GM21717 (cell line): ENCODE measurements around the gene DOCK3.

Experiments used
- ATAC-seq: cut with Tn5 transposase; IDR thresholded peaks from one replicate; pipeline ENCODE4 v1.9.1; 2021; ENCODE audit warnings: mild to moderate bottlenecking, moderate library complexity; ENCODE audit not compliant: unreplicated experiment

The DOCK3 gene, protein sequence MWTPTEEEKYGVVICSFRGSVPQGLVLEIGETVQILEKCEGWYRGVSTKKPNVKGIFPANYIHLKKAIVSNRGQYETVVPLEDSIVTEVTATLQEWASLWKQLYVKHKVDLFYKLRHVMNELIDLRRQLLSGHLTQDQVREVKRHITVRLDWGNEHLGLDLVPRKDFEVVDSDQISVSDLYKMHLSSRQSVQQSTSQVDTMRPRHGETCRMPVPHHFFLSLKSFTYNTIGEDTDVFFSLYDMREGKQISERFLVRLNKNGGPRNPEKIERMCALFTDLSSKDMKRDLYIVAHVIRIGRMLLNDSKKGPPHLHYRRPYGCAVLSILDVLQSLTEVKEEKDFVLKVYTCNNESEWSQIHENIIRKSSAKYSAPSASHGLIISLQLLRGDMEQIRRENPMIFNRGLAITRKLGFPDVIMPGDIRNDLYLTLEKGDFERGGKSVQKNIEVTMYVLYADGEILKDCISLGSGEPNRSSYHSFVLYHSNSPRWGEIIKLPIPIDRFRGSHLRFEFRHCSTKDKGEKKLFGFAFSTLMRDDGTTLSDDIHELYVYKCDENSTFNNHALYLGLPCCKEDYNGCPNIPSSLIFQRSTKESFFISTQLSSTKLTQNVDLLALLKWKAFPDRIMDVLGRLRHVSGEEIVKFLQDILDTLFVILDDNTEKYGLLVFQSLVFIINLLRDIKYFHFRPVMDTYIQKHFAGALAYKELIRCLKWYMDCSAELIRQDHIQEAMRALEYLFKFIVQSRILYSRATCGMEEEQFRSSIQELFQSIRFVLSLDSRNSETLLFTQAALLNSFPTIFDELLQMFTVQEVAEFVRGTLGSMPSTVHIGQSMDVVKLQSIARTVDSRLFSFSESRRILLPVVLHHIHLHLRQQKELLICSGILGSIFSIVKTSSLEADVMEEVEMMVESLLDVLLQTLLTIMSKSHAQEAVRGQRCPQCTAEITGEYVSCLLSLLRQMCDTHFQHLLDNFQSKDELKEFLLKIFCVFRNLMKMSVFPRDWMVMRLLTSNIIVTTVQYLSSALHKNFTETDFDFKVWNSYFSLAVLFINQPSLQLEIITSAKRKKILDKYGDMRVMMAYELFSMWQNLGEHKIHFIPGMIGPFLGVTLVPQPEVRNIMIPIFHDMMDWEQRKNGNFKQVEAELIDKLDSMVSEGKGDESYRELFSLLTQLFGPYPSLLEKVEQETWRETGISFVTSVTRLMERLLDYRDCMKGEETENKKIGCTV (N-terminal part only)

DNA sequence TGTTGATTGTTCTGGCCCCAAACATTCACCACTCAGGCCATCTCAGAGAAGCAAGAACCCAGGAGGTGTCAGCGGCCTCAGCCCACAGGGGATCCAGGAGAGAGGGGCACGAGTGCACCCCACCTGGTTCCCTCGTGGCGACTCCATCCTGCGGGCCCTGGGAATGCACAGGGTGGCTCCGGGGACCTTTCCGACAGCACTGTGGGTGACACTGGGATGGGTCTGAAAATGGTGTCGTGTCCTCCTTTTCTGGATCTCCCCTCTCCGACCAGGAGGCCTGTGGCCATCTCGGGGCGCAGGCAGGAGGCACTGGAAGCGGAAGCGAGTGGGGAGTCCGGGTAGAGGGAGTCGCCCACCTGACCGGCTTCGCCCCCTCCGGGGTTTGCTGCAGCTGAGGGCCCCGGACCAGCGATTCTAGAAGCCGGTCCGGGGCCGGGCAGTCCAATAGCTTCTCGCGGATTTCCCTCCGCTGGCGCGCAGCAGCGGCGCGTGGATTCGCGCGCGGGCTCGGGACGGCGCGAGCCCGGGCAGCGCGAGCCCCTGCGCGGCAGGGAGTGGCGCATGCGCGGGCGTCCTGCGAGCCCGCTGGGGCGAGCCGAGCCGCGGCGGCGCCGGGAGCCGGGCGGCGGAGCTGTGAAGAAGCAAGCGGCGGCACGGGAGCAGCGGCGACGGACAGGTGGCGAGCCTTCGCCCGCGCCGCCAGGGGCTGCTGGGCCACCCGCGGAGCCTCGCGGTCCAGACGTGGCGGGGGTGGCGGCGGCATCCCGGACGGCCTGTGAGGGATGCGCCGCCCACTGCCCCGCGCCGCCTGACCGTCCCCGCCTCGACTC, at the start of gene DOCK3:
TSS of gene DOCK3 (plus strand) at position 579 of the 830 bp plus-strand sequence. CDS start 337 bp downstream, outside the sequence.
- no peak for ATAC-seq

DNA sequence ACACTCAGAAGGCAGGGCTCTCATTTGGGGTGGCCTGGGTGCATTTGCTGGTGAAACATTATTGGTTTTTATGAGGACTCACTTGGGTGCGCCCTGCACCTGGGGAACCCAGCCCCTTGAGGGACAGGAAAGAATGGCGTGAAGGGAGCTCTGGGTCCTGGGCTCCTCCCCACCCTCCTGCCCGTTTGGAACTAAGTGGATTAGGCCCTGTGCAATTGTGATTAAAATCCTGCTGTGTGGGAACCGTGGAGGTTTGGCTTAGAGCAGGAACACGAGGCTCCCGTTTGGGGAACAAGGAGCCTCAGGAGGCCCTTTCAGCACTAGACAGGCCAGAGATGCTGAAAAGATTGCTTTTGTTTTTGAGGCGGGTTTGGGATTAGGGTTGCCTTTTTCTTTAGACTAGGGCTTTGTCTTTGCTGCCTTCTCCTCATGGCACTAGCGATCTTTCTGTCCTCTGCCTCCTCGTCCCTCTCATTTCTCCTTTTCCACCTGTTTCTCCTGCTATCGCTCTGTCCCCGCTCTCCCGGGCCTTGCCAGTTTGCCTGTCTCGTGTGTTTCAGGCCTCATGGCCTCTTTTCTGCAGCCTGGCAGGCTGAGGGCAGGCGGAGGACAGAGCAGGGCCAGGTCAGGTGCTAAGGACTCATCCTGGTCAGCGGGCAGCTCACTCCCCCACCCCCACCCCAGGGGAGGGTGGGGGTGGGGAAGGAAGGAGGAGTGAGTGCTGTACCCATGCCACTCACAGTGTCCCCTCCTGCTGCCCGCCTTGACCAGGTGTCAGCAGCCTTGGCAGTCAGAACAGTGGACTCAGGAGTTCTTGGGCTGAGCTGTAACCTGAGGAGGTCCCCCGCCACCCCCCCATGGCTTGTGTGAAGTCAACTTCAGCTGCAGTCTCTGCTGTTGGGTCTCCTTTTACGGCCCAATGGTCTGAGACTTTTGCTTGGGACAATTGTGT, 49.2 kb upstream of the DOCK3 start:
- no peak for ATAC-seq

DNA sequence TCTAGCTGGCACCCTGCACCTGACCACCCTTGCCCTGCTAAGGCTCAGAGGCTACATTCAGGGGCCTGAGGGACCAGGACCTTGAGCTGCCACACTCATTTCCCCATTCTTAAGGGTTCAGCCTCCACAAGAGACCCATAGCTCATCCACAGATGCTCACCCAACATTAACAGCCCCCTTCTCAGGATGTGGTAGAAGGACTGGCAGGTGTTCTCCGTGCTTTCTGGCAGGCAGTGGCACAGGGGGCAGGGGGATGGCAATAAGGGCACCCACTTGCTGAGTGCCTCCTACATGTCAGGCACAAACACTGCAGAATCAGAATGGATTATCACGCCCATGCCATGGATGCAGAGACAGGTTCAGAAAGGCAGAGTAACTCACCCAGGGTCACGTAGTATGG, 48.3 kb upstream of the DOCK3 start:
- ATAC-seq = no peak

DNA sequence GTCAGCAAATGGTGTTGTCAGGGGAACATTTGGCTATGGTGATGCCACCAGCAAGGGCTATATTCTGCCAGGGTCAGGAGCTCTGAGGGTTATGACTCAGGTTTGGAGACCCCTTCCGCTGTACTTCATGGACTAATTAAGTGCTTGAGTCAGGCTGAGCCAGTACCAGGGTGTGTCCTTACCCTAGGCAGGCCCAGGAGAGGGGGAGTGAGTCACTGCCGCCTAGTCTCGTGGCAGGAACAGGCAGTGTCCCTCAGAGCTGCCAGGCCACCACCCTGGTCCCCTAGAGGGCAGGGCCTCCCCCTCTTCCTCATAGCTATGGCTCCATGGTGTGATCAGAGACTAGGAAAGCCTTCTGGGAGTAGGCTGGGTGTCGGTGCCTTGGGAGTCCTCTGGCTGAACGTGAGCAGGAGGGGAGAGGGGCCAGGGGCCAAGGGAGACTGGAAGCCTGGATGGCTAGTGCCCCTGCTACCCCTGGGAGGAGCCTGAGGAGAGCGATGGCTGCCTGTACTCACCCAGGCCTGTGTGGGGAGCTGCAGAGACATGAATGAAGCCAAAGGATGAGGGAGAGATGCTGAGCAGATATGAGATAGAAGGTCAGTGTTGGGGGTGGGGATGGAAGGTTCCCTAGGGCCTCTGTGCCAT, 47.2 kb upstream of the DOCK3 start:
- no peak for ATAC-seq

DNA sequence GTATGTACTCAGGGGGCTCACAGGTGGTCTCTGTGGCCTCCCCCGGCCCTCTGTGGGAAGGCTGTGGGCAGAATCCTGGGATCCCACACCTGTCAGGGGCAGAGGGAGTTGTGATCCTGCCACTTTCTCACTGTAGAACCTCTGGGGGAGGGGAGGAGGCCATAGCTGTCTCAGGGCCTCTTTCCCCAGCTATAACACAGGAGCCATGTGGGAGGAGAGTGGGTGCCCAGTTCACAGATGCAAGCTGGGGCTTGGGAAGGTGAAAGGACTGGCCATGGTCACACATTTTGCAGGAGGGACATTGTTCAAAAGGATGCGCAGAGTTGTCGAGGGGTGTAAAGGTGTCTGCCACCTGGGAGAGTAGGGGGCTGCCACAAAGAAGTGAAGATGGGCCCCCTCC, 46.1 kb upstream of the DOCK3 start:
- no peak for ATAC-seq

DNA sequence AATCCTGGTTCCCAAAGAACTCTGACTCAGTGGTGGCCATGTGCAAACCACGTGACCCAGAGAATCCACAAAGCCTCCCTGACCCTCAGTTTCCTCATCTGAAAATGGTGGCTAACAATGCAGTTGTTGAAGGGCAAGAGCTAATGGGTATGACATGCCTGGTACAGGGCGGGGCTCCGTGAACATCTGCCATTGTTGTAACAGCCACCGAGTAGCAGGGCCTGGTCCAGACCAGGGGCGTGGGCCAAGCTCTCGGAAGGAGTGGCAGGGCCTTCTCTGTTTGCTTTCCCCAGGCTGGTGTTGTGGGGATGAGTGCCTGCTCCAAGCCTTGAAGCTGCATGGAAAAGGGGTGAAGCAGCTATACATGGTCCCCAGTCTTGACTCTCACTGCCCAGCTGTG, 44.3 kb upstream of the DOCK3 start:
- ATAC-seq = no peak

DNA sequence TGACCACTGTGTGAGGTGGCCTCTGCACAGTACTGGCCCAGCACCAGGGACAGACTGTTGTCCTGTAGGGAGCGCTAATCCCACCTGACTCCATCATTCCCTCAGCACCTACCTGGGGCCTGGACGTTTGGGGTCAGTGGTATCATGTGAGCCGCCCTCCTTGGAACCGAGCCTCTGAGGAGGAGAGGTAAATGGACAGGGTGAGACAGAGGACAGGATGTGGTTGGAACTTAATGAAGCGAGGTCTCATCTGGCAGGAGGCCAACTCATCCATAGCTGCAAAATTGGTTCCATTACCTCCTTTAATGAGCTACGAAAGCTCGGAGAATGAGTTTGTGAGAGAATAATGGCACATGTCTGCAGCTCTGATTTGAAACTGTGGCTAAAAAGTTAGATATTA, 43.9 kb upstream of the DOCK3 start:
- no peak for ATAC-seq

DNA sequence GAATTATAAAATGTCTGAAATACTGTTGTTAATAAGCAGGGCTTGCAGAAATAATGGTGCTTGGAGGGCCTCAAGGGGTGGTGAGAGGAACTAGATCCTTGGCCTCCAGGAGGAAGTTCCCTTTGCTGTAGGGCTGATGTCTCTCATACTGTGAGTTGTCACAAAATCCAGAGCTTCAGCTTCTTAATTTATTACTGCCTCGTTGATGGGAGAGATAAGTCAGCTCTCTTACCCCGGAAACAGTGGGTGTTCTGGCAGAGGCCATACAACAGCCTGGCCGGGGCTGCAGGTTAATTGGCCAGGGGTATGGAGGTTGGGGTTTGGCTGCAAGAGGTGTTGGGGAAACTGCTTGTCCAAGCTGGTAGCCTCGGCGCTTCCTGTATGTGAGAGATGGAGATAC, 42.3 kb upstream of the DOCK3 start:
- no peak for ATAC-seq

DNA sequence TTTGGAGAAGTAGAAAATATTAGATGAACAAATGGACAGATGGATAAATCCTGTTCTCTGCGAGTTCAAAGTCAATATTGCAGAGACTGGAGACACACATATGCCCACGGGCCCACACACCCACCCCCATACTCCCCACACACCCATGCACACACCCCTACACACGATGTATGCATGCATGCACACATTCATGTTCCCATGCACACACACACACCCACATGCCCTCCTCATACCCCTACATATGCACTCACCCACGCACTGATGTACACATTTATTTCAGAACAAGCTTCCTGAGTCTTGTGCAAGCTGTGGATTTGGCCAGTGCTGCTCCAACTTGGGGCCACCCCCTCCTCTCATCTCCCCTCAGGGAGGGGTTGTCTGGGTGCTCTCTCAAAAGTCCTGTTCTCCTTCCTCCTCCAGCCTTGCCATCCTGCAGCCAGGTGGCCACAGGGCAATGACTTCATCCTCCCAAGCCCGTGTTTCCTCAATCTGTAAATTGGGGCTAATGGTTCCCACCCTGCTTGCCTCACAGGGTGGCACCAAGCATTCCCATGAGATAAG, 41.4 kb upstream of the DOCK3 start:
- ATAC-seq = no peak

DNA sequence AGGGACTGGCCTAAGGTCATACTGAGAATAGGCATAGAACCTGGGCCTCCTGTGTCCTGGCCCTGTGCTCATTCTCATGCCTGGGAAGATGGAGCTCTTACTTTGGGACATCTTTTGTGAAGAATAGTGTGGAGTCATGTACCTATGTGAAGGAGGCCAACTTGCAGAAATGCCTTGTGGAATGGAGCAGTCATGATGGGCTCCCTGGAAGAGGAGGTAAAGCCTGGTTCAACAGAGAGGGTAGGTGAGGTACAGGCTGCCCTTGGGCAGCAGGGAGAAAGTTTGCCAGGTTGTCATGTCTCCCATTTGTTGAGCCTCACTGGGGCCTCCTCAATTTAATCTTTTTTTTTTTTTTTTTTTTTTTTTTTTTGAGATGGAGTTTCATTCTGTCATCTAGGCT, 39.7 kb upstream of the DOCK3 start:
- ATAC-seq = no peak

DNA sequence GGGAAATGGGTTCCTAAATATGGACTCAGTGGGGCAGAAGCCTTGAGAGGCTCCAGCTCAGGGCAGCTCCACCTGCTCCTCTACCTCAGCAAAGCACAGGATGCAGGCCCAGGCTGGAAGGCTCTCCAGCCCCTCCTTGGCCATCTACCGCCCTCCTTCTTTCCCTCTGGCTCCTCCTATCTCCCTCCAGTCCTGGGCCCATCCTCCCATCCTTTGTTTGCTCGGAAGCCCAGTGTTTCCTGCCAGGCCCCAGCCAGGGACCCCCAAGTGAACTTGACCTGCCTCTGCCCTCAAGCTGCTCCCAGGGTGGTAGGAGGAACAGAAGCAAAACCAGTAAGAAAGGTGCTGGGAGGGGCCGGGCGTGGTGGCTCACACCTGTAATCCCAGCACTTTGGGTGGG, 37.7 kb upstream of the DOCK3 start:
- no peak for ATAC-seq

DNA sequence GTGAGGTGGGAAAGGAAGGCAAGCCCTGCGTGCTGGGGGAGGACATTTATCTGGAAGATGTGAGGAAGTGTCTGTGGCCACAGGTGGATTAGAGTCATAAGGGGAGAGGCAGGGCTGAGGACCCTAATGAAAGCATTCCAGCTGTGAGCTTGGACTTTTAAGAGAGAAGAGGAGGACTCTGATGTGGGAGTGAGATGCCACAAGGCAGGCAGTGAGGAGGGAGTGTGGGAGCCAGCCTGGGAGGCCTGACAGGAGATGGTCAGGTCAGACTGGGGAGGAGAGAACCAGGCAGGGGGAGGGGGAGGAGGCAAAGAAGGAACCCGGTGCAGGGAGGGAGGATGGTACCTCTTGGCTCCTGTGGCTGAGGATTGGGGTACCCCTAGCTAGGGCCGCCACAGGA, 36.8 kb upstream of the DOCK3 start:
- no peak for ATAC-seq

DNA sequence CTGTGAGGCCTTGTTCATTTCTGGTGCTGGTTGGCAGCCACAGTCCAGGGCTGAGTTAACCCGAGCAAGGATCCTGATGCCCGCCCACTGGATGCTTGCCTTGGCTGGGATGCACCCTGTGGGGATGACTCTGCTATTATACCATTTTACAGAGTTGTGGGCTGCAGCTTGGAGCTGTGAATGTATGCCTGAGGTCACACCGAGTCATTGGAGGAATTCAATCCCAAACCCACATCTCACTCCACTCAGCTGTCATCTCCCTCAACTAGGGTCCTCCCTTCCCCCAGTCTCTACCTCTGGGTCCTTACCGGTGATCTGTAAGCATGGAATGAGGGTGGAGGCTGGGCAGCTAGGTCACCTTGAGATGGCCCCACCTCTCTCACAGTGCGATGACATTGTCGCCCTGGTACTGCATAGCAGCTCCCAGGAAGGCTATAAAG, 35.7 kb upstream of the DOCK3 start:
- ATAC-seq = no peak

DNA sequence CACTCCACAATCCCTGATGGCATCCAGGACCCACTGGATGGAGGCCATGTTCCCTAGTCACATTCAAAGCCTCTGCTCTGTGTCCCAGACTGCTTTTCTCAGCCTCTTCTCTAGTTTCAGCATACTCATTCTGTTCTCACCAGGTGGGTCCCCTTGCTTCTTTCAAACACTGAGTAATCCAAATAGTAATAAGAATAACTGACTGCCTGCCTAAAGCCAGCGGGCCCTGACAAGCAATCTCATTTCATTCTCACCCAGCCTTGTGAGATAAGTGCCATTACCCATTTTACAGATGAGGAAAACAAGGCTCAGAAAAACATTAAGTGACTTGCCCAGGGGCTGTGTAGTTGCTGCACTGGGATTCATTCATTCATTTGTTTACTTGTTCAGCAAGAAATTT, 32.3 kb upstream of the DOCK3 start:
- no peak for ATAC-seq

DNA sequence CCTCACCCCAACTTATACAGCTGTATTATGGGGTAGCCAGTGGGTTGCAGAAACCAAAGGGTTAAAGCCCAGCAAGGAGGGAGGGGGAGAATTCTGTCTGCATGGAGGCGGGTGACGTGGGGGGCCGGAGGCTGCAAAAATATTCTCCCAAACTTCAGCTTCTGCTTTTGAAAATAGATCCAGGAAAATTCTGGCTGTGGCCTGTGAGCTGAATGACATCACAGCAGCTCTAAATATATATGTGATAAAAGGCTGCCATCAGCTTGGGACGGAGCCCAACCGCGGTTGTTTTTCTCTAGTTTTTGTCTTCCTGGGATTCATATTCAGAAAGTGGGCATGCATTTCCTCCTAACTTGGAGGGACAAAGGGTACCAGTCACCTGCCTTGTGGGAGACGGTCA, 30.2 kb upstream of the DOCK3 start:
- no peak for ATAC-seq

DNA sequence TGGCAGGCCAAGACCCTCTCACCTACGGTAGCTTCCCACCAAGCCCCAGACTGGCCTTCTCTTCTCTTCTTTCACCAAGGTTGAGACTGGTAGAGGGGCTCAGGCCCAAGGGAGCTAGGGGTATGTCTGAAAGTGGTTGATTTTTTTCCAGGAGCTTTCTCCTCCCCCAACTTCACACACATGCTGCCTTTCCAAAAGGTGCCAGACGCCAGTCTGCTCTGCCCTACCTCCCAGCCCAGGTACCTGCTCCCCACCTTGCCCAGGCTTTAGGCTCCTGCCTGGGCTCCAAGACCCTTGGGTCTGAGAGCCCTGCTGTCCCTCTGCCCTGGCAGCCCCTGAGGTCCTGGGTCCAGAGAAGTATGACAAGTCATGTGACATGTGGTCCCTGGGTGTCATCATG, 29.3 kb upstream of the DOCK3 start:
- ATAC-seq = no peak

DNA sequence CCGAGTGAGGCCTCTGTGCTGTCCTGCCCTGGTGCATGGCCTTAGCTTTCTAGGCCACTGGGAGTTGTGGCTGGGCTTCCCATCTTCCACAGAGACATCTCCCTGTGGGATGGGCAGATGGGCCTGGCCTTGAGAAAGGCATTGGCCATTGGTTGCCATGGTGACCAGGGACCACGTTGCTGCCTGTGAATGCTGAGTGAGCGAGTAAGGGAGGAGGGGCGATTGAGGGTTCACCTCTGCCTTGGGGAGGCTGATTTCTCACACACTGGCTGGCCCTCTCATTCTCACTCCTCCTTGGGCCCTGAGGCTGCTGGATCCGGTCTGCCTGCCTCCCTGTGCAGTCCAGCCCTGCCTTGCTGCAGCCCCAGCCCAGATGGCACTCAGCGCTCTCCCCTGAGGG, 26.4 kb upstream of the DOCK3 start:
- no peak for ATAC-seq

DNA sequence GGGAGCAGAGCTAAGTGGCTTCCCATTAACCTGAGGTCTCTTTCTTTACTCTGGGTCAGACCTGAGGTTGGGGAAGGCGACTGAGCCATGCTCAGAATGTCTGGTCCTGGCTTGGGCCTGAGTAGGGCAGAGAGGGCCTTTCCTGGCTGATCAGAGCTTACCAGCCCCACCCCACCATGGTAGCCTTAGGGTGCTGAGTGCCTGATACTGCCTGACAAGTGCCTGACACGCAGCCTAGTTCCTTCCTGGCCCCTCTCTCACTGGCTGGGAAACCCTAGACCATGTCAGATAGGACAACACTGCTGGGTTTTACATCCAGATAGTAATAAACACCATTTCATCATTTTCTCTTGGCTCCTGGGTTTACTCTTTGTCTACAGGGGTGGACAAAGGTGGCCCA, 25.8 kb upstream of the DOCK3 start:
- no peak for ATAC-seq
